Cortex of kidney (tissue), 1 donor: ENCODE results near the gene MLN.

Source experiments
- DNase-seq: peaks from one replicate; lab custom pipeline; 2025; lab: John Stamatoyannopoulos, UW

MLN gene

GRCh38 chr6:33771146-33772081, 32.4 kb downstream of the MLN start:
- peak; percentile 24 for DNase-seq

- DNase-seq = no peak
Measured at GRCh38 chr6:33770833-33771145, 33.0 kb downstream of the MLN start.

- DNase-seq = no peak
Measured at GRCh38 chr6:33770124-33770832, 33.5 kb downstream of the MLN start.

DNA sequence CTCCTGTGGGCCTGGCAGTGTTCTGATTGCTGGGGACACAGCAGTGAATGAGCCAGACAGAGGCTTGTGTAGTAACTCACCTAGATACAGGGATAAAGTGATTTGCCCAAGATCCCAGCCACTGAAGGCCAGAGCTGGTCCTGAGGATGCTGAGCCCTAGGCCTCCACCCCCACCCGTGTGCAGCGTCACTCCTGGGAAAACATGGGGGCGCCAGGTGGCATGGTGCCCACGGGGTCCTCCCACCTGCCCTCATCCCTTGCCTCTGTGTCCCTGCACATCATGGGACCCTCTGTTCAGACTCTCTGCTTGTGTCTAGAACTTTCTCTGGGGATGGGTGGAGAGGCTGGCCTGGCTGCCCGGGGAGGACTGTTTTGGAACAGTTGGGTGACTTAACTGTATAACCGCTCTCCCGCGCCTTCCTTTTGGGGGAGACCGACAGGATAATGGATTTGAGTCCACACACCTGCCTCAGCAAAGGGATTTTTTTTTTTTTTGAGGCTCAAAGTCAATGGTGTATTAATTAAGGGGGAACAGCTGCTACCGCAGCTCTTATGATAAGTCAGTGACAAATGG, 34.5 kb downstream of the MLN start:
- no peak for DNase-seq

GRCh38 chr6:33768644-33769120, 35.1 kb downstream of the MLN start:
- DNase-seq = no peak

GRCh38 chr6:33766921-33767907, 36.6 kb downstream of the MLN start:
- no peak for DNase-seq

GRCh38 chr6:33765368-33765767, 38.4 kb downstream of the MLN start:
- no peak for DNase-seq

DNA sequence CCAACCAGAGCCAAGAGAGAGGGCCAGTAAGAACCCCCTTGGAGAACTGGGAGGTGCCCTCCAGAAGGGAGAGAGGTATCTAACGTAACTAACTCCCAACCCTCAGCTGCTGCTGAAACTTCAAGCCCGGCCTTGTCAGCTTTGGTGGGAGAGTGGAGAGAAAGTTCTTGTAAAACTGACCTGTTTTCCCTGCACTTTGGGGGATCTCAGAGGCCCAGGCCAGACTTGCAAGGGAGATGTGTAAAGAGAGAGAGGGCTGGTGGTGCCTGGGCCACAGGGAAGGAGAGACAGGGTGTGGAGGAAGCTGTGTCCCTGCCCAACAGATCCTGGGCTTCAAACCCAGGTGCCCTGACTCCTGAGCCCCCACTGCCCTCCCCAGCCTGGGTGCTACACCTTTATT, 39.8 kb downstream of the MLN start:
- no peak for DNase-seq

DNA sequence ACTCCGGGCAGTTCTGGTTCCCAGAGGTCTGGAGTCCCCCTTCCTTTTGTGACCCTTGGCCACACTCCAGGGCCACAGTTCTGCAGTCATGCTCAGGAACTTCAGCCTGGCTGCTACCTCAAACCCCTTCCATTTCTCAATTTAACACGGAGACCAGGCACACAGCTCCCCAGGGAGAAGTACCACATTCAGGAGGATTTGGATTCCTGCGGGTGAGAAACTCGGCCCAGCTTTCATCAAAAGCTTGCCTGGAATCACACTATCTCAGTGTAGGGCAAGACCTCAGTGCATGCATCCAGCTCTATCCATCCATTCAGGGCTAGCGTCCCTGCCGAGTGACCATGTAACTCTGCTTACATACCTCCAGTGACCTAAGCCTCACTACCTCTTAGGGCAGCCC, 40.3 kb downstream of the MLN start:
- DNase-seq = no peak

- no peak for DNase-seq
Measured at GRCh38 chr6:33762713-33763112, 41.1 kb downstream of the MLN start.

DNA sequence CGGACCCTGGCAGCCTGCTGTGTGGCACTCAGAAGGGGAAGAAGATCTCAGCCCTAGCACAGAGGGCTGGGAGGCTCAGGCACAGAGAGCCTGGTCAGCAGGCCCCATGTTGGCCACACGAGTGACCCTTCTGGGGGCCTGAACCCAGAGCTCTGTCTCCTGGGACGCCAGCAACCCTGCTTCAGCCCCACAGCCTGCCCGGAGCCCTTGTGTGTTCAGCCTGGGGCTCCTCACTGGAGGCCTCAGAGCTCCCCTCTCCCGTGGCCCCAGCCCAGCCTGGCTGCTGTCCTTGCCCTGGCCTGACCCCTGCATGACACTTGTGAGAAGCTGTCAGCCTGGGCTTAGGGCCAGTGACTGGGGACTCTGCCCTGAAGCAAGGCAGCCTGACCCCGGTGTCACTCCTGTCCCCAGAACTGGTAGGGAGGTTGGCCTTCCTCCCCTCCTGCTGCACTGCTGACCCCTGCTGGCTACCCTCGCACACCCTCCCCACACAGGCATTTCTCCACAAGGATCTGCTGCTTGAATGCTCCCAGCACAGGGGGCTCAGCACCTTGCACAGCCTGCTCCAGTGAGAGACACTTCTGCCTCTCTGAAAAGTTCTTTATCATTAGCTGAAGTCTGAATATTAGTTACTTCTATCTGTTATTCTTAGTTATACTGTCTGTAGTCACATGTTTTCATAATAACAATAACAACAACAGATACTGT, 41.7 kb downstream of the MLN start:
- no peak for DNase-seq

DNA sequence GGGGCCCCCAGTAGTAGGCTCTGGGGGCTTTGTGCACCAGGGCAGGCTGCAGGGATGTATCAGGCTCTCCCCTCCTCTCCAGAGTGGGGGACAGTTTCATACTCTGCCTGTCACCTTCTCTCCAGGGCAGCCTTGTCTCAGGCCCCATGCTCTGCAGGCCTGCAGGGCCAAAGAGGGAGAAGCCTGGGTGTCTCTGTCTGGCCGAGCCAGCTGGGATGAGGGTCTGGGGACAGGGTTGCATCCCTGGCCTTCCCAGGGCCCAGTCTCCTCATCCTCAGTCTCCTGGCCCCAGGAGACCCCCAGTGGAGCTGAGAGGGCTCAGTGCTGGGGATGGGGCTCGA, 42.3 kb downstream of the MLN start:
- DNase-seq = no peak

DNA sequence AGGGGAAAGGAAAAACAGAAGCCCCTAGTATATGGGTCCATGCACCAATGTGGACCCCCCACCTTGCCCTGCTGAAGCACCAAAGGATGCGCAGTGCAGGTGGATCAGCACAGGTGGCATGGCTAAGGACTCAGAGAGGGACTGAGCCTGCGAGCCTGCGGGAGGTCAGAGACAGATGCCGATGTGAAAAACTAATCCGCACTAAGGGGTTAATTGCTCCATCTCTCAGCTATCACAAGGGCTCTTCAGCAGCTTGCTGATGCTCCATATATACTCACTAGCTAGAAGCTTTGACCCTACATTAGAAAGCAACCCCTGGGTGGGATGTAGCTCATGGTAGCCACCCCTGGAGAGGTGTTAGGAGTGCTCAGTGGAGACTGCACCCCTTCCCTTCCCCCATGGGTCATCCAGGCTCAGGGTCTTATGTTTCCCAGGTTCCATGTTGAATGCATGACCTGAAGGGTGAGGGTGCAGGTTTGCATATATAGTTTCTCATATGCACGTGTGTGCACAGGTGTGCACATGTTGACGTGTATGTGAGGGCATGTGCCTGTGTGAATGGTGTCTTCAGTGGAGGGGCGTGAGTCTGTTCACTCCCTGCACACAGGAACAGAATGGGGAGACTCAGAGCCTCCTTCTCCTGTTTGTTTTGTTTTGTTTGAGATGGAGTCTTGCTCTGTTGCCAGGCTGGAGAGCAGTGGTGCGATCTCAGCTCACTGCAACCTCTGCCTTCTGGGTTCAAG, 43.7 kb downstream of the MLN start:
- DNase-seq = no peak

DNA sequence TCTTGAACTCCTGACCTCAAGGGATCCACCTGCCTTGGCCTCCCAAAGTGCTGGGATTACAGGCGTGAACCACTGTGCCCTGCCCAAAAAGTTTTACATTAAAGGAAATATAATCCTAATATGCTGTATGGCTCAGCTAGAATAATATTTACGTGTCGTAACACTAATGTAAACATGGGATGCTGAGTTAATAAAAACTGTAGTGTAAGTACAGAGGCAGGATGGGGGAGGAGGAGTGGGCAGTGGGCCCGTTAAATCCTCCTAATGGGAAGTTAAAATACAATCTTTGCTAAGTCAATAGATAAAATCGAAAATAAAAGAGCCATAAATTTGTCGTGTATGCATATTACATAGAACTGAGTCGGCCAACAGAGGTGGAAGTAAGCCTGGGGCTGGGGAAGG, 45.0 kb downstream of the MLN start:
- no peak for DNase-seq

DNA sequence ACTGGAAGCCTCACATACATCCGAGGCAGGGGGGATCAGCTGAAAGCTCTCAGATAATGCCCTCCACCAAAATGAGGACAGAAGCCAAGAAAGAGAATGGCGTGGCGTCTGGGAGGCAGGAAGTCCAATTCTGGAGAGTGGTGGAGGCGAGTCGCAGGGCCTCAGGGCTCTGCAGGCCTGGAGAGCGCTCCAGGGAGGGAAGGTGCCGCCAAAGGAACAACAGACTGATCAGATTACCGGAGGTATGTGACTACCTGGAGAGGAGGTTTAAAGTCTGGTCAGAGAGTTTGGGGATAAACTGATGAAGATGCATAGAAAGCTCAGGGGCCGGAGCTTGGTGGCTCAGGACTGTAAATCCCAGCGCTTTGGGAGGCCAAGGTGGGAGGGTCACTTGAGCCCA, 45.9 kb downstream of the MLN start:
- no peak for DNase-seq

- DNase-seq = no peak
Measured at GRCh38 chr6:33757113-33757512, 46.7 kb downstream of the MLN start.

DNA sequence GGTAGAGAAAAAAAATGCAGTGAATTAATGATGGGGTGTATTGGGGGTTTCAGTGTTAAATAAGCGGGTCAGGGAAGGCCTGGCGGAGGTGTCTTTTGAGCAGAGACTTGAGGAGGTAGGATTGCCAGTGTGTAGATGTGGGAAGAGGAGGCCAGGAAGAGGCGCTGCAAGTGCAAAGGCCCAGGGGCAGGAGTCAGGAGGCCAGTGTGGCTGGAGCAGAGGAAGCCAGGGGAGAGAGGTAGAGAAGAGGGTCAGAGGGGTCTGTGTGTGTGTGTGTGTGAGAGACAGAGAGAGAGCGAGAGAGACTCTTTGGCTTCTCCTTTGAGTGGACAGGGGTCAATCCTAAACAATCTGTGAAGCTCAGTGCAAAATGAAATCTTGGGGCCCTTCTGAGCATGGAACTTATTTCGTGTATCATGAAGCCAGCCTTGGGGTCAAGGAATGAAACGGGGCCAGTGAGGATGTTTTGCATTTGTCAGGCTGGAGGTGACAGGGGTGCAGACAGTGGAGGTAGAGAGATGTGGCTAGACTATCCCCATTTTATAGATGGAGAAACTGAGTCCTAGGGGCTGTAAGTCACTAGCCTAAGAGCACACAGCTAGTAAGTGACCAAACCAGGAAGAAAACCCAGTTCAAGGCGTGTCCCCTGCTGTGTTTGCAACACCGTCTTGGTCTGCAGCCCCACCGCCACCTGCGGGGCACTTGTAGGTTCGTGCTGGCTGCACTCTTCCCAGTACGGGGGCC, 47.4 kb downstream of the MLN start:
- no peak for DNase-seq

- DNase-seq = no peak
Measured at GRCh38 chr6:33755070-33755869, 48.5 kb downstream of the MLN start.

GRCh38 chr6:33754222-33754621, 49.6 kb downstream of the MLN start:
- DNase-seq = no peak
